ENCODE data around the gene STPG1.

STPG1 gene

GRCh38 chr1:24327891-24328290 is 85.7 kb downstream of the STPG1 start:
- Histone ChIP-seq H3K27ac (replicated peaks) (no peak overlapping the region), H3K27me3 (ENCODE audit: insufficient read depth, poor library complexity, severe bottlenecking) (peaks cover 20% of the 10 kb centered on the region), H3K4me3 (replicated peaks; ENCODE audit: insufficient read depth, low read length) (no peak overlapping the region)
- no peak for DNase-seq (ENCODE audit: low read depth in 1 of 2, low spot score in 1 of 2)
- no peak for TF ChIP-seq POLR2AphosphoS5 (IDR thresholded peaks at IDR 0.05; ENCODE audit: low read depth)
- no peak for TF ChIP-seq CTCF (IDR thresholded peaks at IDR 0.05; ENCODE audit: insufficient read depth, low read length)
- no peak for TF ChIP-seq GABPA (IDR thresholded peaks at IDR 0.05; ENCODE audit: low read depth)
- no peak for TF ChIP-seq SPI1 (IDR thresholded peaks at IDR 0.05; ENCODE audit: borderline replicate concordance, low read depth)
- TF ChIP-seq, protein P1, sequence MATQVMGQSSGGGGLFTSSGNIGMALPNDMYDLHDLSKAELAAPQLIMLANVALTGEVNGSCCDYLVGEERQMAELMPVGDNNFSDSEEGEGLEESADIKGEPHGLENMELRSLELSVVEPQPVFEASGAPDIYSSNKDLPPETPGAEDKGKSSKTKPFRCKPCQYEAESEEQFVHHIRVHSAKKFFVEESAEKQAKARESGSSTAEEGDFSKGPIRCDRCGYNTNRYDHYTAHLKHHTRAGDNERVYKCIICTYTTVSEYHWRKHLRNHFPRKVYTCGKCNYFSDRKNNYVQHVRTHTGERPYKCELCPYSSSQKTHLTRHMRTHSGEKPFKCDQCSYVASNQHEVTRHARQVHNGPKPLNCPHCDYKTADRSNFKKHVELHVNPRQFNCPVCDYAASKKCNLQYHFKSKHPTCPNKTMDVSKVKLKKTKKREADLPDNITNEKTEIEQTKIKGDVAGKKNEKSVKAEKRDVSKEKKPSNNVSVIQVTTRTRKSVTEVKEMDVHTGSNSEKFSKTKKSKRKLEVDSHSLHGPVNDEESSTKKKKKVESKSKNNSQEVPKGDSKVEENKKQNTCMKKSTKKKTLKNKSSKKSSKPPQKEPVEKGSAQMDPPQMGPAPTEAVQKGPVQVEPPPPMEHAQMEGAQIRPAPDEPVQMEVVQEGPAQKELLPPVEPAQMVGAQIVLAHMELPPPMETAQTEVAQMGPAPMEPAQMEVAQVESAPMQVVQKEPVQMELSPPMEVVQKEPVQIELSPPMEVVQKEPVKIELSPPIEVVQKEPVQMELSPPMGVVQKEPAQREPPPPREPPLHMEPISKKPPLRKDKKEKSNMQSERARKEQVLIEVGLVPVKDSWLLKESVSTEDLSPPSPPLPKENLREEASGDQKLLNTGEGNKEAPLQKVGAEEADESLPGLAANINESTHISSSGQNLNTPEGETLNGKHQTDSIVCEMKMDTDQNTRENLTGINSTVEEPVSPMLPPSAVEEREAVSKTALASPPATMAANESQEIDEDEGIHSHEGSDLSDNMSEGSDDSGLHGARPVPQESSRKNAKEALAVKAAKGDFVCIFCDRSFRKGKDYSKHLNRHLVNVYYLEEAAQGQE (IDR thresholded peaks at IDR 0.05; ENCODE audit: insufficient replicate concordance, low read depth): no peak

DNA sequence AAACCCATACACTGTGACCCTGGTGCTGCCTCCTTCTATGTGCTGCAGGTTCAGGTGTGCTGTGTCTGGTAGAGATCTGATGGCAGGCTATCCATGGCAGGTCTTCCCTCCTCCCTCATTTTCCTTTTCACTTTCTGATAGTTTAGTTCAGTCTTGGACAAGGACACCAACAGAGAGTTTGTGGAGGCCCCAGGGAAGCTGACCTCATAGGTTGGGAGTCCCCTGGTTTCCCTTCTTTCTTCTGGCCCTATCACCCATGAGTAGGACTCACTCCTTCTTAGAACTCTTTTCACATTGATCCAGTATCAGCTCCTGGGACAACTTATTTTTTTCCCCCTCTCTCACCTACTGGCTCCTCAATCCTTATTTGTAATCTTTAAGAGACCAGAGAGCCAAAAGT is 86.1 kb downstream of the STPG1 start:
- no peak overlapping the region for H3K27ac ChIP-seq (replicated peaks)
- H3K27me3 ChIP-seq (ENCODE audit: insufficient read depth, poor library complexity, severe bottlenecking): peaks cover 23% of the 10 kb centered on the region
- DNase-seq (ENCODE audit: low read depth in 1 of 2, low spot score in 1 of 2): no peak
- H3K4me3 ChIP-seq (replicated peaks; ENCODE audit: insufficient read depth, low read length): no peak overlapping the region
- TF ChIP-seq POLR2AphosphoS5 (IDR thresholded peaks at IDR 0.05; ENCODE audit: low read depth) (no peak), GABPA (IDR thresholded peaks at IDR 0.05; ENCODE audit: low read depth) (no peak), CTCF (IDR thresholded peaks at IDR 0.05; ENCODE audit: insufficient read depth, low read length) (no peak), SPI1 (IDR thresholded peaks at IDR 0.05; ENCODE audit: borderline replicate concordance, low read depth) (no peak)
- TF ChIP-seq, protein P1 (IDR thresholded peaks at IDR 0.05; ENCODE audit: insufficient replicate concordance, low read depth): no peak

DNA sequence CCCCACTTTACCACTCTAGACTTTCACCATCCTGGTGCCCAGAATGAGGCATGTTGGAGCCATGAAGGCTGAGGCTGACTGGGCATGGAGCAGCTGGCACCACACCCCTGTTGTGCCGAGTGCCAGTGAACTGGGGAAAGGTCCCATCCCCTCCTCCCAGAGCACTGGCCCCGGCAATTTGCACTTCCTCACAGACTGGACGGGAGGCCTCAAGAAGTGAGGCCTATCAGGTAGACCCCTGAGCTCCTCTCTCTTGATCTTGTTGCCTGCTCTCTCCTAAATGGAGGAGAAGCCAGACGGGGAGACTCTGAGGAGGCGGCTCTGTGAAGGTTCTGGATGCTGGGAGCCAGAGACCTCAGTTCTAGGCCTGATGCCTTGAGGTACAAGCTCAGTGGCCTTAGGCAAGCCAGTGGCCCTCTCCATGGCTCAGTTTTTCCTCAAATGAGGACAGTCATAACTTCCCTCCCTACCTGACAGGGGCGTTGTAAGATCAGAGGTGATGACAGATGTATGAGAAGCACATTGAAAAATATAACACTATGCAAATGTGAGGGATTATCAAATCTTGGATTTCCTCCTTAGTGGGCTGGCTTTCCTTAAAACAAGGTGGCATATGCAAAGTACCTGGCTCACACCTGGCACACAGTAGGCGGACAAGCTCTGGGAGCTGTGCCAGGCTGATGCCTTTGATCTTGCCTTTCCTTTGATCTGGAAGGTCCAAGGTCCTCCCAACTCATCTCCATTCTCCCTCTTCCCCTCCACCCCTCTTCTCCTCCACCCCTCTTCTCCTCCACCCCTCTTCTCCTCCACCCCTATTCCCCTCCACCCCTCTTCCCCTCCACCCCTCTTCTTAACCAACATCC is 87.8 kb downstream of the STPG1 start:
- Histone ChIP-seq H3K4me3 (replicated peaks; ENCODE audit: insufficient read depth, low read length) (no peak overlapping the region), H3K27me3 (ENCODE audit: insufficient read depth, poor library complexity, severe bottlenecking) (peaks cover 25% of the 10 kb centered on the region), H3K27ac (replicated peaks) (no peak overlapping the region)
- TF ChIP-seq, protein P1 (IDR thresholded peaks at IDR 0.05; ENCODE audit: insufficient replicate concordance, low read depth): no peak
- TF ChIP-seq CTCF (IDR thresholded peaks at IDR 0.05; ENCODE audit: insufficient read depth, low read length) (no peak), SPI1 (IDR thresholded peaks at IDR 0.05; ENCODE audit: borderline replicate concordance, low read depth) (no peak), GABPA (IDR thresholded peaks at IDR 0.05; ENCODE audit: low read depth) (no peak), POLR2AphosphoS5 (IDR thresholded peaks at IDR 0.05; ENCODE audit: low read depth) (no peak)
- DNase-seq (ENCODE audit: low read depth in 1 of 2, low spot score in 1 of 2): no peak
